GM23248 (cell line): Measurements from ENCODE around the gene MSRB3.

Source experiments
- EZH2 ChIP-seq: fragments of 200-600 bp; sonication (generic); IDR thresholded peaks from 2 replicates; pipeline ENCODE4 v1.6.1; 2018; ENCODE audit warnings: antibody characterized with exemption, mild to moderate bottlenecking; ENCODE audit not compliant: insufficient read depth, poor library complexity, severe bottlenecking
- EZH2phosphoT487 ChIP-seq: fragments of 200-600 bp; sonication (generic); IDR thresholded peaks from 2 replicates; pipeline ENCODE4 v1.6.1; 2018; ENCODE audit warnings: antibody characterized with exemption, moderate library complexity, mild to moderate bottlenecking, low read depth; ENCODE audit not compliant: insufficient read depth

GRCh38 chr12:65444996-65445395 is 166.5 kb downstream of the MSRB3 start:
- no peak for TF ChIP-seq EZH2
- TF ChIP-seq EZH2phosphoT487 = no peak
